Liver (tissue), 3 donors: Measurements from ENCODE around the gene TTC38.

Source experiments
- EGR1 ChIP-seq, 2 donors: IDR thresholded peaks; 2 replicates each; pipeline ENCODE4 v1.6.1; 2016 to 2018; ENCODE audit warnings: antibody characterized with exemption in 2 of 2, low read depth in 2 of 2
- FOXA1 ChIP-seq: IDR thresholded peaks from 2 replicates; pipeline ENCODE4 v1.6.1; 2016; ENCODE audit warnings: antibody characterized with exemption
- RAD21 ChIP-seq, 2 donors: IDR thresholded peaks; 2 replicates each; pipeline ENCODE4 v1.6.1; 2016; ENCODE audit warnings: antibody characterized with exemption in 2 of 2, mild to moderate bottlenecking in 2 of 2
- SP1 ChIP-seq: IDR thresholded peaks from 2 replicates; pipeline ENCODE4 v1.6.1; 2018; ENCODE audit warnings: antibody characterized with exemption, mild to moderate bottlenecking
- TAF1 ChIP-seq: conservative IDR thresholded peaks from 2 replicates; pipeline ENCODE4 v1.6.1; 2016; ENCODE audit warnings: antibody characterized with exemption, mild to moderate bottlenecking
- TF ChIP-seq, protein P1 (sequence below): fragments of 150-350 bp; IDR thresholded peaks from 2 replicates; pipeline ENCODE4 v1.5.1; 2017; ENCODE audit warnings: improper control_type of control experiment, low read depth, low read length; ENCODE audit not compliant: missing input control
- TF ChIP-seq, protein P2 (sequence below): IDR thresholded peaks from 2 replicates; pipeline ENCODE4 v1.6.1; 2016; ENCODE audit warnings: antibody characterized with exemption
- donor health status: healthy.
- donor health status: healthy.

DNA sequence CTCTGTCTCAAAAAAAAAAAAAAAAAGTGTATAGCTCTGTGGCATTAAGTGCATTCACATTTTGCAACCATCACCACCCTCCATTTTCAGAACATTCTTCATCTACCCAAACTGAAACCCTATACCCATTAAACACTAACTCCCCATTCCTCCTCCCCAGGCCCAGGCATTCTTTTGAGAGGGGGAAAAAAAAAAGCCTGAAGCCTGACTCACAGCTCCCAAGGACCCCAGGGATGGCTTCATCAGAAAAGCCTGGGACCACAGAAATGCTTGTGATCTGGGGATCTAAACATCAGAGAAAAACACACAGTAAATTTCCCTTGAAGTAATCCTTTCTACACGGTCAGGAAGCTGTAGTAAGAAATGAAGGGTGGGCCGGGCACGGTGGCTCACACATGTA, 18.2 kb downstream of the TTC38 start:
- TF ChIP-seq TAF1 (no peak), RAD21 (IDR thresholded peaks at IDR 0.05) (no peak), SP1 (no peak), FOXA1 (no peak), EGR1 (IDR thresholded peaks at IDR 0.05; ENCODE audit: low read depth in 2 of 2) (no peak)
- TF ChIP-seq, protein P1, sequence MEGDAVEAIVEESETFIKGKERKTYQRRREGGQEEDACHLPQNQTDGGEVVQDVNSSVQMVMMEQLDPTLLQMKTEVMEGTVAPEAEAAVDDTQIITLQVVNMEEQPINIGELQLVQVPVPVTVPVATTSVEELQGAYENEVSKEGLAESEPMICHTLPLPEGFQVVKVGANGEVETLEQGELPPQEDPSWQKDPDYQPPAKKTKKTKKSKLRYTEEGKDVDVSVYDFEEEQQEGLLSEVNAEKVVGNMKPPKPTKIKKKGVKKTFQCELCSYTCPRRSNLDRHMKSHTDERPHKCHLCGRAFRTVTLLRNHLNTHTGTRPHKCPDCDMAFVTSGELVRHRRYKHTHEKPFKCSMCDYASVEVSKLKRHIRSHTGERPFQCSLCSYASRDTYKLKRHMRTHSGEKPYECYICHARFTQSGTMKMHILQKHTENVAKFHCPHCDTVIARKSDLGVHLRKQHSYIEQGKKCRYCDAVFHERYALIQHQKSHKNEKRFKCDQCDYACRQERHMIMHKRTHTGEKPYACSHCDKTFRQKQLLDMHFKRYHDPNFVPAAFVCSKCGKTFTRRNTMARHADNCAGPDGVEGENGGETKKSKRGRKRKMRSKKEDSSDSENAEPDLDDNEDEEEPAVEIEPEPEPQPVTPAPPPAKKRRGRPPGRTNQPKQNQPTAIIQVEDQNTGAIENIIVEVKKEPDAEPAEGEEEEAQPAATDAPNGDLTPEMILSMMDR, result no peak
- TF ChIP-seq, protein P2, sequence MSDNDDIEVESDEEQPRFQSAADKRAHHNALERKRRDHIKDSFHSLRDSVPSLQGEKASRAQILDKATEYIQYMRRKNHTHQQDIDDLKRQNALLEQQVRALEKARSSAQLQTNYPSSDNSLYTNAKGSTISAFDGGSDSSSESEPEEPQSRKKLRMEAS, result no peak
